Spleen (tissue), 7 donors: Measurements from ENCODE around the gene TMOD4.

Experiments
- POLR2A ChIP-seq, 3 donors: fragments of 450-650 bp; IDR thresholded peaks; one replicate each; pipeline ENCODE4 v1.5.1; 2017; ENCODE audit warnings: antibody characterized with exemption in 3 of 3, mild to moderate bottlenecking in 1 of 3
- TF ChIP-seq, protein P1 (sequence below), 11 experiments: fragments of 200-600 bp in 7 of 11; fragments of 450-650 bp in 4 of 11; sonication (generic) in 4 of 11; IDR thresholded peaks in 8 of 11; conservative IDR thresholded peaks in 3 of 11; 1 replicate in 7 of 11; 2 replicates in 4 of 11; pipeline versions ENCODE4 v1.4.0 to v1.8.0; 2016 to 2021; ENCODE audit warnings: antibody characterized with exemption in 11 of 11, inconsistent platforms in 4 of 11, mild to moderate bottlenecking in 1 of 11
- donor health status: DM: no; HTN: no; CAD: no; lungs with moderate emphysema.
- donor health status: DM: no; HTN: no; CAD: no.
- donor health status: DM: no; HTN: no; CAD: no.

DNA sequence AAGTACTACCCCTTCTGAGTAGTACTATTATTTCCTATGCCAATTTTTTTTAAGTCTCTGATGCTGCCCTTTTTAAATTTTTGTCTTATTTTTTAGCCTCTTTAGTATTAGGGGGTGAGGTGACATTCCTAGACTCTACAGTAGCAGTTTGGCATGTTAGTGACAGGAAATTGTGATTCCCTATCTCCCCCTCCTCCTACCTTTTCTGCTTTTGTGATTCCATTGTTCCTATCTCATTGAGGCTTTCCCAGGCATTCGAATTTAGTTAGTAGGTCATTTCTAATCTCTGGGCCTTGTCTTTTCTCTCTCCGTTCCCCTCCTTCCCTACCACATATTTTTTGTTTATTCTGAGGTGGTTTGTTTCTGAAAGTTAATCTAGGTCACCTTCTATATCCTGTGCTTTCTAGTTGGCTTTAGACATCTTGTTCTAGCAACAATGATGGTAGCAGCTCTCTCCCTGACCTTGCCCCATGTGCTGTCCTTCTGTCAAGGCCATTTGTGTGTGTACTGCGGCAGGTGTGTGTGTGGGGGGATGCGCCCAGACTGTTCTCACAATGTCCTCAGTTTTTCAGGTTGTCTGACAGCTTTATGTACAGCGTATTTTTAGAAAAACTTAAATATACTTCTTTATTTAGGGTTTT is 50.9 kb downstream of the TMOD4 start:
- TF ChIP-seq, protein P1, sequence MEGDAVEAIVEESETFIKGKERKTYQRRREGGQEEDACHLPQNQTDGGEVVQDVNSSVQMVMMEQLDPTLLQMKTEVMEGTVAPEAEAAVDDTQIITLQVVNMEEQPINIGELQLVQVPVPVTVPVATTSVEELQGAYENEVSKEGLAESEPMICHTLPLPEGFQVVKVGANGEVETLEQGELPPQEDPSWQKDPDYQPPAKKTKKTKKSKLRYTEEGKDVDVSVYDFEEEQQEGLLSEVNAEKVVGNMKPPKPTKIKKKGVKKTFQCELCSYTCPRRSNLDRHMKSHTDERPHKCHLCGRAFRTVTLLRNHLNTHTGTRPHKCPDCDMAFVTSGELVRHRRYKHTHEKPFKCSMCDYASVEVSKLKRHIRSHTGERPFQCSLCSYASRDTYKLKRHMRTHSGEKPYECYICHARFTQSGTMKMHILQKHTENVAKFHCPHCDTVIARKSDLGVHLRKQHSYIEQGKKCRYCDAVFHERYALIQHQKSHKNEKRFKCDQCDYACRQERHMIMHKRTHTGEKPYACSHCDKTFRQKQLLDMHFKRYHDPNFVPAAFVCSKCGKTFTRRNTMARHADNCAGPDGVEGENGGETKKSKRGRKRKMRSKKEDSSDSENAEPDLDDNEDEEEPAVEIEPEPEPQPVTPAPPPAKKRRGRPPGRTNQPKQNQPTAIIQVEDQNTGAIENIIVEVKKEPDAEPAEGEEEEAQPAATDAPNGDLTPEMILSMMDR (IDR thresholded peaks at IDR 0.05 in 8 of 11, conservative IDR thresholded peaks at IDR 0.05 in 3 of 11), result no peak
- no peak for TF ChIP-seq POLR2A (IDR thresholded peaks at IDR 0.05)
